Measurements from ENCODE around the gene MZB1.
"Not testable (repeated sequence)": the region's sequence is repeated elsewhere in the genome, so short reads cannot be mapped to it uniquely, and the experiment has no call there.

MZB1 gene

GRCh38 chr5:139371482-139372435, 18.0 kb downstream of the MZB1 start:
- H3K9me3 ChIP-seq (ENCODE audit: control insufficient read depth, low read length) = no peaks in the 10 kb centered on the region
- H3K4me3 ChIP-seq (ENCODE audit: extremely low read depth, insufficient read depth, low read length, poor library complexity, severe bottlenecking) = no peak overlapping the region
- H3K4me1 ChIP-seq (ENCODE audit: control insufficient read depth, insufficient read depth, low read length, poor library complexity, severe bottlenecking) = no peaks in the 10 kb centered on the region
- WGBS, 2 experiments (ENCODE audit: insufficient coverage in 2 of 2) = 86 to 98% methylated on average over 3 to 4 of the region's 7 CpGs
- H3K27ac ChIP-seq (ENCODE audit: low read depth, low read length, severe bottlenecking) = no peak overlapping the region
- H3K36me3 ChIP-seq (ENCODE audit: control insufficient read depth, insufficient read depth, low read length) = peaks cover 70% of the 10 kb centered on the region

- no peaks in the 10 kb centered on the region for H3K9me3 ChIP-seq (ENCODE audit: control insufficient read depth, low read length)
- WGBS, 2 experiments (ENCODE audit: insufficient coverage in 2 of 2) = no CpG with 5 or more reads among the region's 1 CpG
- H3K4me1 ChIP-seq (ENCODE audit: control insufficient read depth, insufficient read depth, low read length, poor library complexity, severe bottlenecking) = no peaks in the 10 kb centered on the region
- peaks cover 79% of the 10 kb centered on the region for H3K36me3 ChIP-seq (ENCODE audit: control insufficient read depth, insufficient read depth, low read length)
- no peak overlapping the region for H3K27ac ChIP-seq (ENCODE audit: low read depth, low read length, severe bottlenecking)
- H3K4me3 ChIP-seq (ENCODE audit: extremely low read depth, insufficient read depth, low read length, poor library complexity, severe bottlenecking) = no peak overlapping the region
Measured at GRCh38 chr5:139369181-139369580, 20.5 kb downstream of the MZB1 start.

- Histone ChIP-seq H3K36me3 (ENCODE audit: control insufficient read depth, insufficient read depth, low read length) (peaks cover 82% of the 10 kb centered on the region), H3K4me3 (ENCODE audit: extremely low read depth, insufficient read depth, low read length, poor library complexity, severe bottlenecking) (no peak overlapping the region), H3K9me3 (ENCODE audit: control insufficient read depth, low read length) (no peaks in the 10 kb centered on the region), H3K27ac (ENCODE audit: low read depth, low read length, severe bottlenecking) (no peak overlapping the region), H3K4me1 (ENCODE audit: control insufficient read depth, insufficient read depth, low read length, poor library complexity, severe bottlenecking) (no peaks in the 10 kb centered on the region)
- 70 to 80% methylated on average over 1 to 2 of the region's 2 CpGs for WGBS, 2 experiments (ENCODE audit: insufficient coverage in 2 of 2)
Measured at GRCh38 chr5:139368613-139369012, 21.1 kb downstream of the MZB1 start.

DNA sequence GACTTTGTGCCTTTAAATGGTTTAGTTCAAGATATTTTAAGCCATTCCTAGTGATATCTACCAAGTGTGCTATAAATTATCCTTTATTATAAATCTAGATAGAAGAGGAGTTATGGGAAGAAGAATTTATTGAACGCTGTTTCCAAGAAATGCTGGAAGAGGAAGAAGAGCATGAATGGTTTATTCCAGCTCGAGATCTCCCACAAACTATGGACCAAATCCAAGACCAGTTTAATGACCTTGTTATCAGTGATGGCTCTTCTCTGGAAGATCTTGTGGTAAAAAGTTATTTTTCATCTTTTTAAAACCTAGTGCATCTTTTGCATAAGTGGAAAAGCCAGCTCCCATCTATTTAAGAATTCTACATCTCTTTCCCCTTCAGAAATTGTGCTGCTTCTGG, 25.2 kb downstream of the MZB1 start:
- Histone ChIP-seq H3K27ac (ENCODE audit: low read depth, low read length, severe bottlenecking) (no peak overlapping the region), H3K9me3 (ENCODE audit: control insufficient read depth, low read length) (no peaks in the 10 kb centered on the region), H3K4me3 (ENCODE audit: extremely low read depth, insufficient read depth, low read length, poor library complexity, severe bottlenecking) (no peak overlapping the region), H3K4me1 (ENCODE audit: control insufficient read depth, insufficient read depth, low read length, poor library complexity, severe bottlenecking) (no peaks in the 10 kb centered on the region), H3K36me3 (ENCODE audit: control insufficient read depth, insufficient read depth, low read length) (peaks cover 76% of the 10 kb centered on the region)
- WGBS, 2 experiments (ENCODE audit: insufficient coverage in 2 of 2) = 100% methylated on average over 1 of the region's 2 CpGs; no CpG with 5 or more reads in 1 of the 2 experiments

DNA sequence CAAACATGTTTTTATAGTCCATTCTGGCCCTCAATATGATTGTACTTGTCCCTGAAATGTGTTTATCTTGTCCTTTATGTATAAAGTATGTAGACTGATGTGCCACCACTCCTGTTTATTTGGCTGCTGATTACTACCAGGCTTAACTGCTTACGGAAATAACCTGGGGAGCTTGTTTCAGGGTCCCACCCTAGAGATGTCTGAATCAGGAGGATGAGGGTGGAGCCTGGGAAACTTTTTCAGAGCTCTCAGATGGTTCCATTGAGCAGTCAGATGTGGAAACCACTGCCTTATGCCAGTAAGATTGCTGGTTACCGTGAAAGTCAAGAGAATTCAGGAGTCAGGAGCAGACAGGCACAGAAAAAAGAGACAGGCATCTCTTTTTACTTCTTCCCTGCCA, 25.8 kb downstream of the MZB1 start:
- no peak overlapping the region for H3K4me3 ChIP-seq (ENCODE audit: extremely low read depth, insufficient read depth, low read length, poor library complexity, severe bottlenecking)
- WGBS, 2 experiments (ENCODE audit: insufficient coverage in 2 of 2) = 100% methylated on average over 1 of the region's 2 CpGs
- no peaks in the 10 kb centered on the region for H3K9me3 ChIP-seq (ENCODE audit: control insufficient read depth, low read length)
- no peaks in the 10 kb centered on the region for H3K4me1 ChIP-seq (ENCODE audit: control insufficient read depth, insufficient read depth, low read length, poor library complexity, severe bottlenecking)
- H3K36me3 ChIP-seq (ENCODE audit: control insufficient read depth, insufficient read depth, low read length) = peaks cover 75% of the 10 kb centered on the region
- H3K27ac ChIP-seq (ENCODE audit: low read depth, low read length, severe bottlenecking) = no peak overlapping the region

GRCh38 chr5:139361835-139362429, 27.8 kb downstream of the MZB1 start:
- Histone ChIP-seq H3K9me3 (ENCODE audit: control insufficient read depth, low read length) (no peaks in the 10 kb centered on the region), H3K27ac (ENCODE audit: low read depth, low read length, severe bottlenecking) (no peak overlapping the region), H3K36me3 (ENCODE audit: control insufficient read depth, insufficient read depth, low read length) (peaks cover 73% of the 10 kb centered on the region), H3K4me1 (ENCODE audit: control insufficient read depth, insufficient read depth, low read length, poor library complexity, severe bottlenecking) (no peaks in the 10 kb centered on the region), H3K4me3 (ENCODE audit: extremely low read depth, insufficient read depth, low read length, poor library complexity, severe bottlenecking) (no peak overlapping the region)
- WGBS, 2 experiments (ENCODE audit: insufficient coverage in 2 of 2) = 100% methylated on average over 1 to 4 of the region's 6 CpGs

DNA sequence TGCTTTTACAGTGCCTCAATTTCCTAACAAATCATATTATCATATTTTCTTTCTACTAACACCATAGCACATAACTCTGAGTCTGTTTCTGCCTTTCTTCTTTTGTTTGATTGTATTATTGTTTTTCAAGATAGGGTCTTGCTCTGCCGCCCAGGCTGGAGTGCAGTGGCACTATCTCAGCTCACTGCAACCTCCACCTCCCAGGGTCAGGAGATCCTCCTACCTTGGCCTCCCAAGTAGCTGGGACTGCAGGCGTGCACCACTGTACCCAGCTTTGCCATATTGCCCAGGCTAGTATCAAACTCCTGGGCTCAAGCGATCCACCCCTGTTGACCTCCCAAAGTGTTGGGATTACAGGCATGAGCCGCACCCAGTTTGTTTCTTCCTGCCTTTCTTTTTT, 29.3 kb downstream of the MZB1 start:
- Histone ChIP-seq H3K36me3 (ENCODE audit: control insufficient read depth, insufficient read depth, low read length) (peaks cover 67% of the 10 kb centered on the region), H3K4me3 (ENCODE audit: extremely low read depth, insufficient read depth, low read length, poor library complexity, severe bottlenecking) (no peak overlapping the region), H3K27ac (ENCODE audit: low read depth, low read length, severe bottlenecking) (no peak overlapping the region), H3K4me1 (ENCODE audit: control insufficient read depth, insufficient read depth, low read length, poor library complexity, severe bottlenecking) (no peaks in the 10 kb centered on the region), H3K9me3 (ENCODE audit: control insufficient read depth, low read length) (no peaks in the 10 kb centered on the region)
- WGBS, 2 experiments (ENCODE audit: insufficient coverage in 2 of 2) = 95 to 97% methylated on average over 3 to 4 of the region's 4 CpGs

DNA sequence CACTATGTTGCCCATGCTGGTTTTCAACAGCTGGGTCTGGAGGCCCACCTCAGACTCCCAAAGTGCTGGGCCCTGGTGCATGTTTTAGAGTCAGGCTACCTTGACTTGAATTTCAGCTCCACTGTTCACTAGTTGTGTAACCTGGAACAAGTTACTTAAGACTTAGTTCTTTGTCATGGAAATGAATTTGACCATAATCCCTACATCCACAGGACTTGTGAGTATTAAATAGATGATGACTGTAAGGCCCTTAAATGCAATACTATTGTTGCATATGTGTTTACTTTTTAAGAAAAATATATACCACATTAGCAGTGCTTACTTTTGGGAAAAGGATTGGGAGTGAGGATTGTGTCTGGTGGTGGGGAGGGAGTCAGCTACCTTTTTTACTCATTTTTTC, 31.6 kb downstream of the MZB1 start:
- no peak overlapping the region for H3K27ac ChIP-seq (ENCODE audit: low read depth, low read length, severe bottlenecking)
- no peak overlapping the region for H3K4me3 ChIP-seq (ENCODE audit: extremely low read depth, insufficient read depth, low read length, poor library complexity, severe bottlenecking)
- peaks cover 71% of the 10 kb centered on the region for H3K36me3 ChIP-seq (ENCODE audit: control insufficient read depth, insufficient read depth, low read length)
- no peaks in the 10 kb centered on the region for H3K9me3 ChIP-seq (ENCODE audit: control insufficient read depth, low read length)
- no peaks in the 10 kb centered on the region for H3K4me1 ChIP-seq (ENCODE audit: control insufficient read depth, insufficient read depth, low read length, poor library complexity, severe bottlenecking)

- H3K9me3 ChIP-seq (ENCODE audit: control insufficient read depth, low read length); H3K4me1 ChIP-seq (ENCODE audit: control insufficient read depth, insufficient read depth, low read length, poor library complexity, severe bottlenecking); H3K27ac ChIP-seq (ENCODE audit: low read depth, low read length, severe bottlenecking); H3K4me3 ChIP-seq (ENCODE audit: extremely low read depth, insufficient read depth, low read length, poor library complexity, severe bottlenecking): not testable (repeated sequence)
- H3K36me3 ChIP-seq (ENCODE audit: control insufficient read depth, insufficient read depth, low read length) = peaks cover 74% of the 10 kb centered on the region
- 92 to 97% methylated on average over 7 to 8 of the region's 8 CpGs for WGBS, 2 experiments (ENCODE audit: insufficient coverage in 2 of 2)
Measured at GRCh38 chr5:139355900-139356299, 33.8 kb downstream of the MZB1 start.

DNA sequence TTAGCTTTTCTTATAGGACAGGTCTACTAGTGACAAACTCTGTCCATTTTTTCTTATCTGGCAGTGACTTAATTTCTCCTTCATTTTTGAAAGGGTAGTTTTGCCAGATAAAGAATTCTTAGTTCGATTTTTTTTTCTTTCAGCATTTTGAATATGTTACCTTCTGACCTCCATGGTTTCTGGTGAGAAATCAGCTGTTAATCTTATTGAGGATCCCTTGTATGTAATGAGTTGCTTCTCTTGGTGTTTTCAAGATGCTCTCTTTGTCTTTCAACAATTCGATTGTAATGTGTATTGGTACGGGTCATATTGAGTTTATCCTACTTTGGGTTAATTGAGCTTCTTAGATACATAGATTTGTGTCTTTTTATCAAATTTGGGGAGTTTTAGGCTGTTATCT, 35.5 kb downstream of the MZB1 start:
- Histone ChIP-seq H3K27ac (ENCODE audit: low read depth, low read length, severe bottlenecking) (no peak overlapping the region), H3K4me1 (ENCODE audit: control insufficient read depth, insufficient read depth, low read length, poor library complexity, severe bottlenecking) (no peaks in the 10 kb centered on the region), H3K36me3 (ENCODE audit: control insufficient read depth, insufficient read depth, low read length) (peaks cover 65% of the 10 kb centered on the region), H3K9me3 (ENCODE audit: control insufficient read depth, low read length) (no peaks in the 10 kb centered on the region), H3K4me3 (ENCODE audit: extremely low read depth, insufficient read depth, low read length, poor library complexity, severe bottlenecking) (no peak overlapping the region)
- 80 to 100% methylated on average over 1 of the region's 3 CpGs for WGBS, 2 experiments (ENCODE audit: insufficient coverage in 2 of 2)

GRCh38 chr5:139347863-139348262, 41.9 kb downstream of the MZB1 start:
- peaks cover 72% of the 10 kb centered on the region for H3K36me3 ChIP-seq (ENCODE audit: control insufficient read depth, insufficient read depth, low read length)
- not testable (repeated sequence) for H3K4me3 ChIP-seq (ENCODE audit: extremely low read depth, insufficient read depth, low read length, poor library complexity, severe bottlenecking); H3K9me3 ChIP-seq (ENCODE audit: control insufficient read depth, low read length); H3K4me1 ChIP-seq (ENCODE audit: control insufficient read depth, insufficient read depth, low read length, poor library complexity, severe bottlenecking); H3K27ac ChIP-seq (ENCODE audit: low read depth, low read length, severe bottlenecking)
- WGBS, 2 experiments (ENCODE audit: insufficient coverage in 2 of 2) = 92 to 95% methylated on average over 4 to 8 of the region's 9 CpGs

Data from mesodermal cell (in vitro differentiated cells).